Activated CD4-positive, alpha-beta memory T cell treated with anti-CD3 and anti-CD28 coated beads, Interleukin-2, amount 10 ng/mL, durations not matched to agents 7 days and 5 days (primary cell): ENCODE measurements around the gene PRND. TPM values are rescaled to one million over a fixed set of nuclear protein-coding genes. Genes with fewer than 3 reads are reported as not detected.
"Not testable (repeated sequence)": the region's sequence is repeated elsewhere in the genome, so short reads cannot be mapped to it uniquely, and the experiment has no call there.

Source experiments
- CTCF ChIA-PET: fragments of 350-600 bp; sonication (Branson Sonifier 250); formaldehyde crosslinking; loops from one replicate; lab custom pipeline; 2021; ENCODE audit warnings: antibody characterized with exemption, inconsistent platforms; lab: Charles Lee
- POLR2A ChIA-PET: fragments of 350-600 bp; sonication (Branson Sonifier 250); formaldehyde crosslinking; loops from one replicate; lab custom pipeline; 2021; ENCODE audit warnings: antibody characterized with exemption; lab: Charles Lee
- DNase-seq: peaks from one replicate; pipeline ENCODE4 v3.0.0-alpha.2; 2020
- H3K27ac Mint-ChIP-seq: one replicate; pipeline ENCODE4 v1.8.0; 2021; ENCODE audit warnings: mild to moderate bottlenecking, mixed read lengths
- H3K27me3 Mint-ChIP-seq: one replicate; pipeline ENCODE4 v1.8.0; 2021; ENCODE audit warnings: mixed read lengths
- H3K36me3 Mint-ChIP-seq: one replicate; pipeline ENCODE4 v1.8.0; 2021; ENCODE audit warnings: low read depth, mixed read lengths
- H3K4me1 Mint-ChIP-seq: one replicate; pipeline ENCODE4 v1.8.0; 2021; ENCODE audit warnings: mixed read lengths
- H3K4me3 Mint-ChIP-seq: one replicate; pipeline ENCODE4 v1.8.0; 2021; ENCODE audit warnings: mild to moderate bottlenecking, mixed read lengths
- H3K9me3 Mint-ChIP-seq: one replicate; pipeline ENCODE4 v1.8.0; 2021; ENCODE audit warnings: mixed read lengths
- total RNA-seq, 2 experiments: library from RNA; stranded (reverse); gene quantifications; one replicate each; pipeline ENCODE4 v1.2.3, GENCODE V29; 2021

Gene PRND
- total RNA-seq, 2 experiments from 2014 or later, result not detected

GRCh38 chr20:4691753-4692152, 30.0 kb upstream of the PRND start:
- Mint-ChIP-seq H3K27ac (no peak overlapping the region), H3K4me3 (no peak overlapping the region), H3K27me3 (no peaks in the 10 kb centered on the region), H3K36me3 (peaks cover 89% of the 10 kb centered on the region), H3K4me1 (peaks cover 71% of the 10 kb centered on the region), H3K9me3 (no peaks in the 10 kb centered on the region)
- ChIA-PET CTCF (interaction anchor here (0.5 to 2.1 kb wide), 5 partner anchors 17 to 334 kb away, joined by 3 to 5 read pairs (median 4); no protein-coding TSS in a partner anchor), POLR2A (no interaction called here)
- no peak for DNase-seq

GRCh38 chr20:4694076-4694475, 27.6 kb upstream of the PRND start:
- Mint-ChIP-seq H3K36me3 (peaks cover 82% of the 10 kb centered on the region), H3K4me1 (peaks cover 65% of the 10 kb centered on the region), H3K27ac (no peak overlapping the region), H3K27me3 (no peaks in the 10 kb centered on the region), H3K9me3 (no peaks in the 10 kb centered on the region), H3K4me3 (no peak overlapping the region)
- ChIA-PET CTCF (interaction anchor here (0.9 to 1.6 kb wide), 2 partner anchors 10 to 82 kb away, joined by 3 read pairs; no protein-coding TSS in a partner anchor), POLR2A (interaction anchor here (0.6 to 0.9 kb wide), 3 partner anchors 10 to 820 kb away, joined by 3 read pairs; no protein-coding TSS in a partner anchor)
- DNase-seq, result no peak

GRCh38 chr20:4697189-4697830, 24.4 kb upstream of the PRND start:
- no peak overlapping the region for H3K4me3 Mint-ChIP-seq
- H3K4me1 Mint-ChIP-seq, result peaks cover 34% of the 10 kb centered on the region
- ChIA-PET POLR2A (interaction anchor here (1.0 to 2.7 kb wide), 3 partner anchors 13 to 32 kb away, joined by 4 to 17 read pairs (median 5); no protein-coding TSS in a partner anchor), CTCF (interaction anchor here (1.0 to 1.5 kb wide), 3 partner anchors 11 to 86 kb away, joined by 3 to 6 read pairs (median 3); no protein-coding TSS in a partner anchor)
- H3K36me3 Mint-ChIP-seq, result peaks cover 71% of the 10 kb centered on the region
- DNase-seq, result no peak
- H3K27me3 Mint-ChIP-seq, result no peaks in the 10 kb centered on the region
- H3K9me3 Mint-ChIP-seq, result no peaks in the 10 kb centered on the region
- H3K27ac Mint-ChIP-seq, result peak overlapping the region; percentile 1

GRCh38 chr20:4697831-4698221, 23.9 kb upstream of the PRND start:
- Mint-ChIP-seq H3K4me3 (no peak overlapping the region), H3K4me1 (peaks cover 34% of the 10 kb centered on the region), H3K9me3 (no peaks in the 10 kb centered on the region), H3K36me3 (peaks cover 66% of the 10 kb centered on the region), H3K27ac (peak overlapping the region; percentile 1), H3K27me3 (no peaks in the 10 kb centered on the region)
- DNase-seq, result no peak
- ChIA-PET CTCF (interaction anchor here (1.0 to 1.5 kb wide), 2 partner anchors 11 to 84 kb away, joined by 3 to 6 read pairs; no protein-coding TSS in a partner anchor), POLR2A (interaction anchor here (1.0 to 2.7 kb wide), 2 partner anchors 13 to 32 kb away, joined by 4 to 17 read pairs; no protein-coding TSS in a partner anchor)

- Mint-ChIP-seq H3K4me3 (no peak overlapping the region), H3K9me3 (no peaks in the 10 kb centered on the region), H3K36me3 (peaks cover 53% of the 10 kb centered on the region), H3K4me1 (peaks cover 33% of the 10 kb centered on the region), H3K27me3 (no peaks in the 10 kb centered on the region), H3K27ac (no peak overlapping the region)
- POLR2A ChIA-PET, result interaction anchor here (0.6 to 2.7 kb wide), 2 partner anchors 34 to 45 kb away, joined by 3 to 17 read pairs; no protein-coding TSS in a partner anchor
- no peak for DNase-seq
- CTCF ChIA-PET, result interaction anchor here (1.4 to 1.5 kb wide), 2 partner anchors 86 kb away, joined by 4 to 6 read pairs; no protein-coding TSS in a partner anchor
Measured at GRCh38 chr20:4699216-4699615, 22.5 kb upstream of the PRND start.

GRCh38 chr20:4699957-4700356, 21.8 kb upstream of the PRND start:
- no peak for DNase-seq
- CTCF ChIA-PET, result interaction anchor here (1.4 kb wide), 1 partner anchor 86 kb away, joined by 4 read pairs; no protein-coding TSS in a partner anchor
- POLR2A ChIA-PET, result interaction anchor here (0.8 to 1.2 kb wide), 2 partner anchors 10 to 12 kb away, joined by 3 read pairs; no protein-coding TSS in a partner anchor
- Mint-ChIP-seq H3K4me3 (no peak overlapping the region), H3K36me3 (peaks cover 49% of the 10 kb centered on the region), H3K27ac (no peak overlapping the region), H3K9me3 (no peaks in the 10 kb centered on the region), H3K4me1 (peaks cover 32% of the 10 kb centered on the region), H3K27me3 (no peaks in the 10 kb centered on the region)

- Mint-ChIP-seq H3K27ac (no peak overlapping the region), H3K27me3 (no peaks in the 10 kb centered on the region), H3K4me3 (no peak overlapping the region), H3K9me3 (no peaks in the 10 kb centered on the region), H3K36me3 (peaks cover 24% of the 10 kb centered on the region), H3K4me1 (peaks cover 9% of the 10 kb centered on the region)
- DNase-seq, result no peak
- ChIA-PET POLR2A (no interaction called here), CTCF (interaction anchor here (1.4 kb wide), 1 partner anchor 89 kb away, joined by 4 read pairs; no protein-coding TSS in a partner anchor)
Measured at GRCh38 chr20:4702562-4703280, 19.0 kb upstream of the PRND start.

GRCh38 chr20:4703281-4703676, 18.4 kb upstream of the PRND start:
- Mint-ChIP-seq H3K9me3 (no peaks in the 10 kb centered on the region), H3K27me3 (no peaks in the 10 kb centered on the region), H3K27ac (no peak overlapping the region), H3K36me3 (peaks cover 20% of the 10 kb centered on the region), H3K4me1 (peaks cover 5% of the 10 kb centered on the region), H3K4me3 (no peak overlapping the region)
- ChIA-PET POLR2A (no interaction called here), CTCF (interaction anchor here (1.4 kb wide), 1 partner anchor 90 kb away, joined by 4 read pairs; no protein-coding TSS in a partner anchor)
- no peak for DNase-seq

GRCh38 chr20:4706941-4707340, 14.8 kb upstream of the PRND start:
- DNase-seq, POLR2A ChIA-PET, H3K27ac Mint-ChIP-seq, H3K36me3 Mint-ChIP-seq, H3K4me3 Mint-ChIP-seq, H3K9me3 Mint-ChIP-seq, H3K27me3 Mint-ChIP-seq: not testable (repeated sequence)
- CTCF ChIA-PET, result interaction anchor here (1.2 kb wide), 1 partner anchor 13 kb away, joined by 3 read pairs; no protein-coding TSS in a partner anchor
- peaks cover 12% of the 10 kb centered on the region for H3K4me1 Mint-ChIP-seq

GRCh38 chr20:4708036-4708435, 13.7 kb upstream of the PRND start:
- no peak for DNase-seq
- H3K4me3 Mint-ChIP-seq, result no peak overlapping the region
- H3K4me1 Mint-ChIP-seq, result peaks cover 12% of the 10 kb centered on the region
- peaks cover 3% of the 10 kb centered on the region for H3K36me3 Mint-ChIP-seq
- ChIA-PET POLR2A (no interaction called here), CTCF (interaction anchor here (0.8 to 1.2 kb wide), 2 partner anchors 10 to 15 kb away, joined by 3 read pairs; no protein-coding TSS in a partner anchor)
- H3K27ac Mint-ChIP-seq, result no peak overlapping the region
- no peaks in the 10 kb centered on the region for H3K27me3 Mint-ChIP-seq
- H3K9me3 Mint-ChIP-seq, result no peaks in the 10 kb centered on the region

GRCh38 chr20:4708856-4709255, 12.9 kb upstream of the PRND start:
- H3K36me3 Mint-ChIP-seq, result peaks cover 6% of the 10 kb centered on the region
- no peaks in the 10 kb centered on the region for H3K27me3 Mint-ChIP-seq
- H3K9me3 Mint-ChIP-seq, result no peaks in the 10 kb centered on the region
- no peak overlapping the region for H3K27ac Mint-ChIP-seq
- POLR2A ChIA-PET, result interaction anchor here (0.9 kb wide), 1 partner anchor 19 kb away, joined by 3 read pairs; no protein-coding TSS in a partner anchor
- H3K4me3 Mint-ChIP-seq, result no peak overlapping the region
- peaks cover 11% of the 10 kb centered on the region for H3K4me1 Mint-ChIP-seq
- CTCF ChIA-PET, result interaction anchor here (0.7 to 1.2 kb wide), 3 partner anchors 11 to 17 kb away, joined by 3 to 5 read pairs (median 3); no protein-coding TSS in a partner anchor
- no peak for DNase-seq

- H3K27ac Mint-ChIP-seq, result no peak overlapping the region
Measured at GRCh38 chr20:4709261-4710105, 12.2 kb upstream of the PRND start.

More at GRCh38 chr20:4709261-4710105, 12.2 kb upstream of the PRND start:
- Mint-ChIP-seq H3K36me3 (peaks cover 6% of the 10 kb centered on the region), H3K4me1 (peaks cover 11% of the 10 kb centered on the region), H3K4me3 (no peak overlapping the region), H3K27me3 (peaks cover 3% of the 10 kb centered on the region), H3K9me3 (no peaks in the 10 kb centered on the region)
- ChIA-PET POLR2A (interaction anchor here (0.9 kb wide), 1 partner anchor 20 kb away, joined by 3 read pairs; no protein-coding TSS in a partner anchor), CTCF (interaction anchor here (0.7 to 1.2 kb wide), 2 partner anchors 14 to 18 kb away, joined by 3 to 5 read pairs; no protein-coding TSS in a partner anchor)
- DNase-seq, result no peak
